SK-N-SH (cell line): Measurements from ENCODE around the gene RIC8B. TPM values are rescaled to one million over a fixed set of nuclear protein-coding genes. Genes with fewer than 3 reads are reported as not detected.

ENCODE experiments used
- CTCF ChIA-PET: fragments of 300-600, 350-600 bp; formaldehyde crosslinking; extraction: SDS; loops from one replicate; lab custom pipeline; 2021; lab: Yijun Ruan, JAX
- POLR2A ChIA-PET: fragments of 350-600 bp; sonication (Branson Sonifier 250); formaldehyde crosslinking; extraction: SDS; loops from one replicate; lab custom pipeline; 2020; ENCODE audit warnings: antibody characterized with exemption, inconsistent platforms; lab: Yijun Ruan, JAX
- DNase-seq: peaks from one replicate; pipeline ENCODE4 v3.0.0; 2012
- H2AFZ ChIP-seq: fragments of 200-600 bp; sonication (generic); 2 replicates; pipeline ENCODE4 v1.8.1; 2016; ENCODE audit warnings: antibody characterized with exemption, mild to moderate bottlenecking, low read depth
- H3F3A ChIP-seq: fragments of 200-600 bp; sonication (generic); replicated peaks from 2 replicates; pipeline ENCODE3; 2016; ENCODE audit warnings: antibody characterized with exemption, mild to moderate bottlenecking; ENCODE audit not compliant: insufficient read depth
- H3K27ac ChIP-seq, 2 experiments: fragments of 200-500 bp in 1 of 2; fragments of 200-600 bp in 1 of 2; sonication (Bioruptor generic) in 1 of 2; sonication (generic), shearing (Covaris generic) in 1 of 2; 2 replicates each; pipeline versions ENCODE4 v1.5.1 to v1.6.1; 2014 to 2016; ENCODE audit warnings: low read depth in 2 of 2, inconsistent platforms in 1 of 2, low read length in 1 of 2, mild to moderate bottlenecking in 1 of 2, mixed read lengths in 1 of 2
- H3K27me3 ChIP-seq: fragments of 200-600 bp; sonication (generic), shearing (Covaris generic); 2 replicates; pipeline ENCODE4 v1.6.1; 2016; ENCODE audit warnings: mixed run types; ENCODE audit not compliant: insufficient read depth
- H3K36me3 ChIP-seq, 2 experiments: fragments of 200-500 bp in 1 of 2; fragments of 200-600 bp in 1 of 2; sonication (Bioruptor generic) in 1 of 2; sonication (generic) in 1 of 2; replicated peaks in 1 of 2; 2 replicates each; pipeline versions ENCODE3 to v1.5.1; 2014 to 2016; ENCODE audit warnings: low read length in 1 of 2, mild to moderate bottlenecking in 1 of 2; ENCODE audit not compliant: insufficient read depth in 2 of 2, control insufficient read depth in 1 of 2
- H3K4me1 ChIP-seq, 2 experiments: fragments of 200-500 bp in 1 of 2; fragments of 200-600 bp in 1 of 2; sonication (Bioruptor generic) in 1 of 2; sonication (generic), shearing (Covaris generic) in 1 of 2; 2 replicates each; pipeline versions ENCODE4 v1.5.1 to v1.6.1; 2014 to 2016; ENCODE audit warnings: low read depth in 1 of 2, low read length in 1 of 2, mixed run types in 1 of 2; ENCODE audit not compliant: insufficient read depth in 2 of 2, control insufficient read depth in 1 of 2
- H3K4me2 ChIP-seq: fragments of 200-600 bp; sonication (generic), shearing (Covaris generic); 2 replicates; pipeline ENCODE4 v1.6.1; 2017; ENCODE audit warnings: mixed run types
- H3K4me3 ChIP-seq, 2 experiments: fragments of 200-500 bp in 1 of 2; fragments of 200-600 bp in 1 of 2; sonication (Bioruptor generic) in 1 of 2; sonication (generic), shearing (Covaris generic) in 1 of 2; 2 replicates each; pipeline versions ENCODE4 v1.5.1 to v1.8.1; 2014 to 2016; ENCODE audit warnings: low read depth in 2 of 2, inconsistent platforms in 1 of 2, low read length in 1 of 2, mild to moderate bottlenecking in 1 of 2, mixed read lengths in 1 of 2, moderate library complexity in 1 of 2
- H3K79me2 ChIP-seq: fragments of 200-600 bp; sonication (generic); 2 replicates; pipeline ENCODE4 v1.8.1; 2017; ENCODE audit warnings: mild to moderate bottlenecking; ENCODE audit not compliant: insufficient read depth
- H3K9ac ChIP-seq: fragments of 200-600 bp; sonication (generic); 2 replicates; pipeline ENCODE4 v1.6.1; 2017; ENCODE audit warnings: mixed run types
- H3K9me2 ChIP-seq: fragments of 200-600 bp; sonication (generic); 2 replicates; pipeline ENCODE4 v1.6.1; 2017; ENCODE audit warnings: mixed run types
- H3K9me3 ChIP-seq: fragments of 200-600 bp; sonication (generic); 2 replicates; pipeline ENCODE4 v1.6.1; 2017; ENCODE audit warnings: mixed run types, mild to moderate bottlenecking, moderate library complexity
- H4K20me1 ChIP-seq: fragments of 200-600 bp; sonication (generic); 2 replicates; pipeline ENCODE4 v1.6.1; 2017; ENCODE audit warnings: mild to moderate bottlenecking, mixed run types; ENCODE audit not compliant: insufficient read depth
- CHD2 ChIP-seq: fragments of 150-350 bp; IDR thresholded peaks from 2 replicates; pipeline ENCODE4 v1.6.1; 2018; ENCODE audit warnings: low read length; ENCODE audit not compliant: partially characterized antibody
- EZH2phosphoT487 ChIP-seq: fragments of 200-600 bp; sonication (generic); IDR thresholded peaks from 2 replicates; pipeline ENCODE4 v1.6.1; 2017; ENCODE audit warnings: low read depth, mixed run types, mild to moderate bottlenecking, antibody characterized with exemption, moderate library complexity, borderline replicate concordance
- FOSL2 ChIP-seq: IDR thresholded peaks from 2 replicates; pipeline ENCODE4 v1.4.0; 2012; ENCODE audit warnings: low read depth, mild to moderate bottlenecking, moderate library complexity, borderline replicate concordance
- GATA2 ChIP-seq: sonication (generic); formaldehyde crosslinking; IDR thresholded peaks from 2 replicates; pipeline ENCODE4 v1.5.0; 2020; ENCODE audit warnings: mild to moderate bottlenecking, missing genetic modification reagents
- JUND ChIP-seq: IDR thresholded peaks from 2 replicates; pipeline ENCODE4 v1.4.0; 2012
- MEF2A ChIP-seq: IDR thresholded peaks from 2 replicates; pipeline ENCODE4 v1.4.0; 2012; ENCODE audit warnings: low read depth, borderline replicate concordance
- POLR2AphosphoS5 ChIP-seq: IDR thresholded peaks from 2 replicates; pipeline ENCODE4 v1.6.1; 2012; ENCODE audit warnings: low read depth, low read length
- RCOR1 ChIP-seq: fragments of 150-350 bp; IDR thresholded peaks from 2 replicates; pipeline ENCODE4 v1.6.1; 2017; ENCODE audit warnings: antibody characterized with exemption, low read length
- TAF1 ChIP-seq: IDR thresholded peaks from 2 replicates; pipeline ENCODE4 v1.6.1; 2012; ENCODE audit warnings: low read depth, mild to moderate bottlenecking, low read length, moderate library complexity, borderline replicate concordance
- TCF12 ChIP-seq: IDR thresholded peaks from 2 replicates; pipeline ENCODE4 v1.4.0; 2012
- YY1 ChIP-seq: IDR thresholded peaks from 2 replicates; pipeline ENCODE4 v1.4.0; 2012; ENCODE audit warnings: low read depth, mild to moderate bottlenecking
- whole genome bisulfite sequencing: methylation state at CpG from one replicate; pipeline ENCODE4 v1.1.6; 2017; ENCODE audit warnings: low lambda C conversion rate; 5-methylcytosine and 5-hydroxymethylcytosine counted together
- polyA plus RNA-seq, 3 experiments: library from polyadenylated mRNA; depleted of rRNA; stranded (reverse); fragments of >200 nt; gene quantifications; 2 replicates each; pipeline ENCODE4 v1.2.3, GENCODE V29; 2012
- TF ChIP-seq, protein P1 (sequence below): fragments of 150-350 bp; IDR thresholded peaks from 2 replicates; pipeline ENCODE4 v1.6.1; 2017; ENCODE audit warnings: antibody characterized with exemption, low read length, low read depth, borderline replicate concordance
- TF ChIP-seq, protein P2 (sequence below): fragments of 150-350 bp; IDR thresholded peaks from 2 replicates; pipeline ENCODE4 v1.6.1; 2016; ENCODE audit warnings: mild to moderate bottlenecking, low read depth, low read length
- TF ChIP-seq, protein P3 (sequence below): IDR thresholded peaks from 2 replicates; pipeline ENCODE4; 2012
- TF ChIP-seq, protein P4 (sequence below): IDR thresholded peaks from 2 replicates; pipeline ENCODE4 v1.4.0; 2012; ENCODE audit warnings: low read depth, borderline replicate concordance

Gene RIC8B
- polyA plus RNA-seq, 1 of the 3 experiments (the other 2 are of a cell fraction): 6.2 TPM

DNA sequence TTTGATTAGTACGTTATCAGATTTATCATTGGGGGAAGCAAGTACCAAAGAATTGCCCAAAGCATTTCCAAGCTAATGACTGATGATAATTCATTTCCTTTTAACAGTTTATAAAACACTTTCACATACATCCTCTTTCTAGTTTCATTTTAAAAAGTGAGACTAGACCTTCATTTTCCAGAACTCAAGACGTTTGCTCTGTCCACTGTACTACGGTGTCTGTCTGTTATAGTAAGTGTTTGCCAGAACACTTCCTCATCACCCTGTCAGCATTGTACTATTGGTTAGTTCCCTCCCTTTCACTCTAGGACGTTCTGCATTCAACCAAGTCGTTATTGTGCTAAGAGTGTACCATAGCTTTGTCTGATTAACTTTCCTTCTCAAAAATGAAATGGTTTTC lies 99.5 kb downstream of the RIC8B start:
- peaks cover 21 to 29% of the 10 kb centered on the region in 2 experiments for H3K36me3 ChIP-seq
- no peak overlapping the region for H3K4me2 ChIP-seq
- H3K4me1 ChIP-seq: peaks cover 4 to 6% of the 10 kb centered on the region in 2 experiments
- TF ChIP-seq, protein P1, sequence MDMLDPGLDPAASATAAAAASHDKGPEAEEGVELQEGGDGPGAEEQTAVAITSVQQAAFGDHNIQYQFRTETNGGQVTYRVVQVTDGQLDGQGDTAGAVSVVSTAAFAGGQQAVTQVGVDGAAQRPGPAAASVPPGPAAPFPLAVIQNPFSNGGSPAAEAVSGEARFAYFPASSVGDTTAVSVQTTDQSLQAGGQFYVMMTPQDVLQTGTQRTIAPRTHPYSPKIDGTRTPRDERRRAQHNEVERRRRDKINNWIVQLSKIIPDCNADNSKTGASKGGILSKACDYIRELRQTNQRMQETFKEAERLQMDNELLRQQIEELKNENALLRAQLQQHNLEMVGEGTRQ: no peak
- TF ChIP-seq, protein P2, sequence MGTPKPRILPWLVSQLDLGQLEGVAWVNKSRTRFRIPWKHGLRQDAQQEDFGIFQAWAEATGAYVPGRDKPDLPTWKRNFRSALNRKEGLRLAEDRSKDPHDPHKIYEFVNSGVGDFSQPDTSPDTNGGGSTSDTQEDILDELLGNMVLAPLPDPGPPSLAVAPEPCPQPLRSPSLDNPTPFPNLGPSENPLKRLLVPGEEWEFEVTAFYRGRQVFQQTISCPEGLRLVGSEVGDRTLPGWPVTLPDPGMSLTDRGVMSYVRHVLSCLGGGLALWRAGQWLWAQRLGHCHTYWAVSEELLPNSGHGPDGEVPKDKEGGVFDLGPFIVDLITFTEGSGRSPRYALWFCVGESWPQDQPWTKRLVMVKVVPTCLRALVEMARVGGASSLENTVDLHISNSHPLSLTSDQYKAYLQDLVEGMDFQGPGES: no peak
- TF ChIP-seq, protein P3, sequence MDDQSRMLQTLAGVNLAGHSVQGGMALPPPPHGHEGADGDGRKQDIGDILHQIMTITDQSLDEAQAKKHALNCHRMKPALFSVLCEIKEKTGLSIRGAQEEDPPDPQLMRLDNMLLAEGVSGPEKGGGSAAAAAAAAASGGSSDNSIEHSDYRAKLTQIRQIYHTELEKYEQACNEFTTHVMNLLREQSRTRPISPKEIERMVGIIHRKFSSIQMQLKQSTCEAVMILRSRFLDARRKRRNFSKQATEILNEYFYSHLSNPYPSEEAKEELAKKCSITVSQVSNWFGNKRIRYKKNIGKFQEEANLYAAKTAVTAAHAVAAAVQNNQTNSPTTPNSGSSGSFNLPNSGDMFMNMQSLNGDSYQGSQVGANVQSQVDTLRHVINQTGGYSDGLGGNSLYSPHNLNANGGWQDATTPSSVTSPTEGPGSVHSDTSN: no peak
- TF ChIP-seq CHD2 (no peak), MEF2A (no peak), FOSL2 (no peak), TCF12 (no peak), TAF1 (no peak), POLR2AphosphoS5 (no peak), RCOR1 (no peak)
- no peaks in the 10 kb centered on the region for H3K9me2 ChIP-seq
- H3K79me2 ChIP-seq: peaks cover 6% of the 10 kb centered on the region; the same call in 1 of the 2 replicates
- POLR2A ChIA-PET: no interaction called here
- CTCF ChIA-PET: interaction anchor here (0.7 kb wide), 1 partner anchor 1613 kb away, joined by 3 read pairs; no protein-coding TSS in a partner anchor
- H3K27me3 ChIP-seq: no peaks in the 10 kb centered on the region
- H3F3A ChIP-seq: no peaks in the 10 kb centered on the region
- 89% methylated on average over 5 of the region's 5 CpGs for WGBS
- H3K9me3 ChIP-seq: no peaks in the 10 kb centered on the region
- H3K27ac ChIP-seq: no peak overlapping the region
- H3K4me3 ChIP-seq: no peak overlapping the region
- H2AFZ ChIP-seq: no peak overlapping the region
- no peak overlapping the region for H3K9ac ChIP-seq
- no peaks in the 10 kb centered on the region for H4K20me1 ChIP-seq
- DNase-seq: no peak

DNA sequence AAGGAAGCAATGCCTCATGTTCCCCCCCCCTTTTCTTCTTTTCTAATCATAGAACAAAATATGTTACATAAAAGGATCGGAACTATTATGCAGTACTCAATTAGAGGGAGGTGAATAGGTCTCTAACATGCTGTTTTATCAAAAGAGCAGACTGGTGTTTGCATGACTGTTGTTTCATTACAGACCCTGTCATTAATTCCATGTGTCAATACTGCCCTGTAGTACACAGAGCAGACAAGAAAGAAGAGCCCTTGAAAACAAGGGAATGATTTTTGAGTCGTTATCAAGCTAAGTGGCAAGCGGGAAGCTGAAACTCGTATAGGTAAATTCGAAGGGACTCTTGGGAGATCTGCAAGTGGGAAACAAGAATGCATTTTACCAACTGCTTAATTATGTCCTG lies 104.3 kb downstream of the RIC8B start:
- WGBS: 96% methylated on average over 5 of the region's 5 CpGs
- ChIA-PET CTCF (no interaction called here), POLR2A (no interaction called here)

More for the DNA sequence above, 104.3 kb downstream of the RIC8B start:
- H3K4me3 ChIP-seq: no peak overlapping the region
- no peak overlapping the region for H3K27ac ChIP-seq
- H3F3A ChIP-seq: no peaks in the 10 kb centered on the region
- no peaks in the 10 kb centered on the region for H3K9me3 ChIP-seq
- H3K4me1 ChIP-seq: no peaks in the 10 kb centered on the region; a peak in 1 of 4 replicates
- no peaks in the 10 kb centered on the region for H3K9me2 ChIP-seq
- no peak for DNase-seq
- no peak for TF ChIP-seq MEF2A
- TF ChIP-seq JUND: no peak
- TF ChIP-seq TAF1: no peak
- TF ChIP-seq, protein P3: no peak
- no peak for TF ChIP-seq YY1
- TF ChIP-seq EZH2phosphoT487: no peak
- no peak for TF ChIP-seq CHD2
- TF ChIP-seq, protein P4, sequence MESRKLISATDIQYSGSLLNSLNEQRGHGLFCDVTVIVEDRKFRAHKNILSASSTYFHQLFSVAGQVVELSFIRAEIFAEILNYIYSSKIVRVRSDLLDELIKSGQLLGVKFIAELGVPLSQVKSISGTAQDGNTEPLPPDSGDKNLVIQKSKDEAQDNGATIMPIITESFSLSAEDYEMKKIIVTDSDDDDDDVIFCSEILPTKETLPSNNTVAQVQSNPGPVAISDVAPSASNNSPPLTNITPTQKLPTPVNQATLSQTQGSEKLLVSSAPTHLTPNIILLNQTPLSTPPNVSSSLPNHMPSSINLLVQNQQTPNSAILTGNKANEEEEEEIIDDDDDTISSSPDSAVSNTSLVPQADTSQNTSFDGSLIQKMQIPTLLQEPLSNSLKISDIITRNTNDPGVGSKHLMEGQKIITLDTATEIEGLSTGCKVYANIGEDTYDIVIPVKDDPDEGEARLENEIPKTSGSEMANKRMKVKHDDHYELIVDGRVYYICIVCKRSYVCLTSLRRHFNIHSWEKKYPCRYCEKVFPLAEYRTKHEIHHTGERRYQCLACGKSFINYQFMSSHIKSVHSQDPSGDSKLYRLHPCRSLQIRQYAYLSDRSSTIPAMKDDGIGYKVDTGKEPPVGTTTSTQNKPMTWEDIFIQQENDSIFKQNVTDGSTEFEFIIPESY: no peak
- TF ChIP-seq GATA2 (CRISPR knock-in tag): no peak
- H3K79me2 ChIP-seq: no peaks in the 10 kb centered on the region
- H4K20me1 ChIP-seq: no peaks in the 10 kb centered on the region
- no peak overlapping the region for H3K9ac ChIP-seq
- H2AFZ ChIP-seq: no peak overlapping the region
- H3K27me3 ChIP-seq: no peaks in the 10 kb centered on the region
- H3K36me3 ChIP-seq: peaks cover 45 to 62% of the 10 kb centered on the region in 2 experiments
- H3K4me2 ChIP-seq: no peak overlapping the region
